HG03159 (cell line): ENCODE results near the gene SERINC1.
"Not testable (repeated sequence)": the region's sequence is repeated elsewhere in the genome, so short reads cannot be mapped to it uniquely, and the experiment has no call there.

Experiments
- ATAC-seq: cut with Tn5 transposase; IDR thresholded peaks from one replicate; pipeline ENCODE4 v1.9.1; 2021; ENCODE audit warnings: mild to moderate bottlenecking, moderate library complexity; ENCODE audit not compliant: unreplicated experiment

Gene SERINC1

GRCh38 chr6:122471107-122472021 is at the start of gene SERINC1:
SERINC1 (minus strand) TSS chr6:122471807; CDS start chr6:122471737, 70 bp downstream.
- ATAC-seq: peak; percentile 100

GRCh38 chr6:122511193-122511924 is 39.8 kb upstream of the SERINC1 start:
- no peak for ATAC-seq

- ATAC-seq: not testable (repeated sequence)
Observed at GRCh38 chr6:122505170-122505569, 33.6 kb upstream of the SERINC1 start.

DNA sequence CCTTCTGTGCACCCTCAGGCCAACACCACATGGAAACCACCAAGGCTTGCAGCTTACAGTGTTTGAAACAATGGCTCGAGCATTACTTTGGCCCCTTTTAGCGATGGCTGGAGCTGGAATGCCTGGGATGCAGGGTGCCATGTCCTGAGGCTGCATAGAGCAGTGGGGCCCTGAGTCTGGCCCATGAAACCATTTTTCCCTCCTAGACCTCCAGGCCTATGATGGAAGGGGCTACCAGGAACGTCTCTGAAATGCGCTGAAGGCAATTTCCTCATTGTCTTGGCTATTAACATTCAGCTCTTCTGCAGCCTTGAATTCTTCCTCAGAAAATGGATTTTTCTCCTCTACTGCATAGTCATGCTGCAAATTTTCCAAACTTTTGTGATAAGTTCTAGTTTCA is 29.9 kb upstream of the SERINC1 start:
- no peak for ATAC-seq

GRCh38 chr6:122495612-122496011 is 24.0 kb upstream of the SERINC1 start:
- ATAC-seq: peak; percentile 75

DNA sequence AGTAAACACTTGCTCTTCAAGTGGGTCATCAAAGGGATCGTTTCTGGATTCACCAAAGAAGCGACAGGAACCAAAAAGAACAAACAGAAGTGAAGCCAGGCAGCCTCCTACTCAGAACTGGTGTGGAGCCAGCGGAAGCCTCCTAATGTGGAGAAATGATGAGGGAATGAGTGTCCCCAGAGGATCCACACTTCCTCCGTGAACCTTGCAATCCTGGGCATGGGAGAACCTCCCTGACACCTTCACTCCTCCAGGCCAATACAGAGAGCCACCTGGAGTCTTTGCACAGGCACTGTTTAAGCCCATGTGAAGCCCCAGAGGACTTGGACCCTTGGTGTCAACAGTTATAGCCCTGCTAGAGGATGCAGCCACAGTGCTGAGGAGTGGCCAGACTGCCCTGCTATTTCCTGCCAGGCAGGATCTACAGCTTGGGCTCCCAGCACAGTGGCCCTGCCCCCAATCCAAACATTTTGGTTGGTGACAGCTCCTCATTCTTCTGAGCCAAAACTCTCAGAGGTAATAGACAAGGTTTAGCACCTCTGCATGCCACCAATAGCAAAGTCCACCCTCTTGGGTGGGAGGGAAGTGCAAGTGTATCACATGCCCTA is 23.2 kb upstream of the SERINC1 start:
- ATAC-seq: no peak

- peak; percentile 91 for ATAC-seq
Observed at GRCh38 chr6:122491919-122492555, 20.4 kb upstream of the SERINC1 start.

DNA sequence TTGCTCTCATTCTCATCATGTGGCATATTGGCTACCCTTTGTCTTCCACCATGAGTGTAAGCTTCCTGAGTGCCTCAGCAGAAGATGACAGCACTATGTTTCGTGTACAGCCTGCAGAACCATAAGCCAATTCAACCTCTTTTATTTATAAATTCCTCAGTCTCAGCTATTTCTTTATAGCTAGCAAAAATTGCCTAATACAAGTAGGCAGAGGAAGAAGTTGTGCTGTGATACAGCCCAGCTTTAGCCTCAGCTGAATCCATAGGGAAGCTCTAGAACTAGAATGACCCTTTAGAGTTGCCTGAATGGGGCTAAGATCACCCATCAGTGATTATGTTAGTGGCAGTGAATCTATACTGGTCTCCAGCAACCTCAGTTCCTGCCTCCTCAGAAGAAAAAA is 19.0 kb upstream of the SERINC1 start:
- ATAC-seq: no peak

DNA sequence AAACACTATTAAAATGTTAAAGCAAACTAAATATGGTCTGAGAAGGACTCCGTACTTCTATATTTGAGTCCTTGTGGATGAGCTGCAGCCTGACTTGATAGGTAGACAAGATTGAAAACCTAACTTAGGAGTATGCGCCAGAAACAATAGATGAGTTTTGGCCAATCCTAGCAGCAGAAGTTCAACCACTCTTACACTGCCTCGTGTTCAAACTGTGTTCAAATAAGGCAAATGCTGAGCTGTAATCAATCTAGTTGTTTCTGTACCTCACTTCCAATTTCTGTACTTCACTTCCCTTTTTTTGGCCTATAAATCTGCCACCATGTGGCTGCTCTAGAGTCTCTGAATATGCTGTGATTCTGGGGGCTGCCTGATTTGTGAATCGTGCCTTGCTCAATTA is 13.2 kb upstream of the SERINC1 start:
- ATAC-seq: peak; percentile 94

DNA sequence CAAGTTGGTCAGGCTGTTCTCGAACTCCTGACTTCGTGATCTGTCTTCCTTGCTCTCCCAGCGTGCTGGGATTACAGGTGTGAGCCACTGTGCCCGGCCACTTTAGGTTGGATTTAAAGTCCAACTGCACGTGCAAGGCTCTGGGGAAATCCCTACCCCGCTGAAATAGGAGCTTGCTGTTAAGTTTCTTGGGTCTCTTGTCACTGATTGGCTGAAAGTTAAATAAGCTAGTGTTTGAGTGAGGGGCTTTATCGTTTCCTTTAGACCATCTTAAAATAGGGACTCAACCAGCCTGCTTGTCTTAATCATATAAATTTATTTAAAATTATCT is 11.1 kb upstream of the SERINC1 start:
- no peak for ATAC-seq

GRCh38 chr6:122476131-122476530 is 4.5 kb upstream of the SERINC1 start:
- ATAC-seq: no peak

DNA sequence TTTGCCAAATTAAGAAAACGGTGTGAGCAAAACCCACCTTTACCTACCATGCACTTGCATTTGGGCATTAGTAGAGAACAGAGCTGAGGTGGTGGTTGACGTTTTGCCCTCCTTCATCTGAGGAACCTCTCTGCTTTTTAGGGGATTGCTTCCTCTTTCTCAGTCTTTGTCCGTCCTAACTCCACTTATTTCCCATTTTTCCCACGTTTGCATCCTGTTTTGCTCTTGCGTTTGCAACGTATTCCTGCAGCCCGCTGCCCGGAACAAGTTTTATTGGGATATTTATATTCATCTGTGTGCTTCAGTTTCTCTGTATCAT is 374 bp upstream of the SERINC1 start:
- peak; percentile 63 for ATAC-seq

DNA sequence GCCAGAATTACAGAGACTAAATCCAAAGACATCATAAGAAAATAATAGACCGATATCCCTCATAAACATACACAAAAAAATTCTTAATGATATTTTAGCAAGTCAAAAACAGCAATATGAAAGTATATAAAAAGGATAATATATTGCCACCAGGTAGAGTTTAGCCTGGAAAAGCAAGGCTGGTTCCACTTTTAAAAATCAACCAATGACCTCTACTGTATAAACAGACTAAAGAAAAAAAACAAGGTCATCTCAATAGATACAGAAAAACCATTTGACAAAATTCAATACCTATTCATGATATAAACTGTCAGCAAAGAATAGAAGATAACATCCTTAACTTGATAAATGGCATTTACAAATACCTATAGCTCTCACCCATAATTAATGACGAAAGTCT is 9.7 kb downstream of the SERINC1 start:
- ATAC-seq: no peak

- ATAC-seq: not testable (repeated sequence)
Observed at GRCh38 chr6:122459865-122460416, 11.7 kb downstream of the SERINC1 start.

DNA sequence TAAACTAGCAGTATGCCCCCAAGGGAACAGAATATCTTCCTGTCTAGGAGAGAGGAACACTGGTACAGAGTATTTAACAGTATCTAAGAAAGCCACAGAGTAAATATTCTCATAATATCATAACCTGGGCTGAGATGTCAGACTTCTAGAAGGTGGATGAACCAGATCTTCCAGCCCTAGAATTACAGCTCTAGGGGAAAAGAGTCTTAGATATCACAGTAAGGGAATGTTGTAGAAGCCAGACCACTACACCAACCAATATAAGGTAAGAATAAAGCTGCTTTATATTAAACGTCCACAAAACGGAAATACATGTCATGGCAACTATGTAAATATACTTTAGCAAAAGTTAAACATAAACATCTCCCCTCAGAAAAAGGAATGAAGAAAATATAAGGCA is 12.4 kb downstream of the SERINC1 start:
- ATAC-seq: no peak

GRCh38 chr6:122458087-122458486 is 13.5 kb downstream of the SERINC1 start:
- ATAC-seq: no peak

DNA sequence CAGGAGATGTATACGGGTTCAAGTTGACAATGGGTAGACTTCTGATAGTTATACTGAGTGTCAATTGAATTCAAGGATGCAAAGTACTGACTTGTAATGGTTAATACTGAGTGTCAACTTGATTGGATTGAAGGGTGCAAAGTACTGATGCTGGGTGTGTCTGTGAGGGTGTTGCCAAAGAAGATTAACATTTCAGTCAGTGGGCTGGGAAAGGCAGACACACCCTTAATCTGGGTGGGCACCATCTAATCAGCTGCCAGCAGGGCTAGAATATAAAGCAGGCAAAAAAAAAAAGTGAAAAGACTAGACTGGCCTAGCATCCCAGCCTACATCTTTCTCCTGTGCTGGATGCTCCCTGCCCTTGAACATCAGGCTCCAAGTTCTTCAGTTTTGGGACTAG is 16.5 kb downstream of the SERINC1 start:
- ATAC-seq: not testable (repeated sequence)

GRCh38 chr6:122454673-122455072 is 16.9 kb downstream of the SERINC1 start:
- ATAC-seq: no peak

DNA sequence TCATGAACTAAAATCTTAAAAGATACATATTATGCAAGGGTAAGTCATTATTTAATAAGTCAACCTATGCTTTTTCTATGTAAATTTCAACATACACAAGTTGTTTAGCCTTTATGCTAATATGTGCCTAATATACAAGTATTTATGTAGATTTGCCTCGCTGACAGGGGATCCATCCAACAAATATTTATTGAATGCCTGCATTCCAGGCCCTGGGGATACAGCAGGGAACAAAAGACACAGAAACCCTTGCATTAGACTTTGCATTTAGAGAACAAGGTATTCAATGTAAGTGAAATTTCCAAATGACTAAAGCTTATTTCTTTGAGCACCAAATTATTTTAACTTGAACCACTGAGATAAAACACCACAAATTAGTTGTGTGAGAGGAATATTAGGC is 19.1 kb downstream of the SERINC1 start:
- no peak for ATAC-seq

- no peak for ATAC-seq
Observed at GRCh38 chr6:122449069-122449468, 22.5 kb downstream of the SERINC1 start.

DNA sequence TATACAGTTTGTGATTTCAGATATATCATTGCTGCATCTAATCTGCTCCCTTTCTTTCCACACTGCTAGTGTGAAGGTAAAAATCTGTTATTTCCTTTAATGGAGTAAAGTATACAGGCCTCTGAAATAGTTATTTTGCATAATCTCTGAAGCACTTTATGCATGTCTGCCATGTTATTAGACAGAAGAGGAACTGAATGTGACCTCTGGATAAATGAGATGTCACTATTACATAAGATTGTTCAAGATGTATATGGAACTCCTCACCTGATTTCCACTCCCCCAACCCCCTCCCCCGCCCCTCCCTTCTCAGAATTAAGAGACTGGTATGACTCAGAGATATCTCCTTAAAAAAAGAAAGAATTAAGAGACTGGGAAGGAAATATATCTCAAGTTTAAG is 26.3 kb downstream of the SERINC1 start:
- no peak for ATAC-seq
